Gastrocnemius medialis (tissue), 4 donors: ENCODE measurements around the gene MSLN.

Source experiments
- POLR2A ChIP-seq, 2 donors: fragments of 450-650 bp; IDR thresholded peaks; one replicate each; pipeline ENCODE4 v1.6.1; 2017; ENCODE audit warnings: antibody characterized with exemption in 2 of 2, mild to moderate bottlenecking in 2 of 2, moderate library complexity in 2 of 2
- TF ChIP-seq, protein P1 (sequence below), 5 experiments: fragments of 450-650 bp in 3 of 5; fragments of 200-600 bp in 2 of 5; sonication (generic) in 2 of 5; IDR thresholded peaks in 4 of 5; conservative IDR thresholded peaks in 1 of 5; 1 replicate in 4 of 5; 2 replicates in 1 of 5; pipeline ENCODE4 v1.5.1; 2016 to 2019; ENCODE audit warnings: antibody characterized with exemption in 5 of 5, mild to moderate bottlenecking in 3 of 5, moderate library complexity in 3 of 5

DNA sequence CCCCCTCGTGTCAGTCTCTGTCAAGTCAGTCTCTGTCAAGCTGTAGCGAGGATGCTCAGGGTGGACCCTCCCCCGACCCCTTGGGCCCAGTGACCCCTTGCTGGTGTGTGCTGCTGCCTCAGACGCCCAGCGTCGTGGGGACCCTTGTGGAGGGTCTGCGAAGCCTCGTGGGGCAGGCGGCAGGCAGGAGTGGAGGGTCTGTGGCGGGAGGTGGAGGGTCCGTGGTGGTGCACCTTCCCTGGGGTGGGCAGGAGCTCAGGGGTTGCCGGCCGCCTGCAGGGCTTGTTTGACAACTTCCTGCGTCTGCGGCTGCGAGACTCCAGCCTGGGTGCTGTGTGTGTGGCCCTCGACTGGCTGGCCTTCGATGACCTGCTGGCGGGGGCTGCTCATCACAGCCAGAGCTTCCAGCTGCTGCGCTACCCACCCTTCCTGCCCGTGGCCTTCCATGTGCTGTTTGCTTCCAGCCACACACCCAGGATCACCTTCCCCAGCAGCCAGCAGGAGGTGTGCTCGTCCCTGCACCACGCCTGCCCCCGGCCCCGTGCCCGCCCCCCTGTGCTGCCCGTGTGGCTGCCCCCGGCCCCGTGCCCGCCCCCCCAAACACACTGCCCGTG, 34.4 kb downstream of the MSLN start:
- no peak for TF ChIP-seq POLR2A (IDR thresholded peaks at IDR 0.05)
- TF ChIP-seq, protein P1, sequence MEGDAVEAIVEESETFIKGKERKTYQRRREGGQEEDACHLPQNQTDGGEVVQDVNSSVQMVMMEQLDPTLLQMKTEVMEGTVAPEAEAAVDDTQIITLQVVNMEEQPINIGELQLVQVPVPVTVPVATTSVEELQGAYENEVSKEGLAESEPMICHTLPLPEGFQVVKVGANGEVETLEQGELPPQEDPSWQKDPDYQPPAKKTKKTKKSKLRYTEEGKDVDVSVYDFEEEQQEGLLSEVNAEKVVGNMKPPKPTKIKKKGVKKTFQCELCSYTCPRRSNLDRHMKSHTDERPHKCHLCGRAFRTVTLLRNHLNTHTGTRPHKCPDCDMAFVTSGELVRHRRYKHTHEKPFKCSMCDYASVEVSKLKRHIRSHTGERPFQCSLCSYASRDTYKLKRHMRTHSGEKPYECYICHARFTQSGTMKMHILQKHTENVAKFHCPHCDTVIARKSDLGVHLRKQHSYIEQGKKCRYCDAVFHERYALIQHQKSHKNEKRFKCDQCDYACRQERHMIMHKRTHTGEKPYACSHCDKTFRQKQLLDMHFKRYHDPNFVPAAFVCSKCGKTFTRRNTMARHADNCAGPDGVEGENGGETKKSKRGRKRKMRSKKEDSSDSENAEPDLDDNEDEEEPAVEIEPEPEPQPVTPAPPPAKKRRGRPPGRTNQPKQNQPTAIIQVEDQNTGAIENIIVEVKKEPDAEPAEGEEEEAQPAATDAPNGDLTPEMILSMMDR (IDR thresholded peaks at IDR 0.05 in 4 of 5, conservative IDR thresholded peaks at IDR 0.05 in 1 of 5): no peak
